ENCODE results near the gene ACO2. TPM values are rescaled to one million over a fixed set of nuclear protein-coding genes. Genes with fewer than 3 reads are reported as not detected.
A peak's percentile ranks its signal among the peaks of the same experiment; 100 is the strongest.

Gene ACO2
- total and polyA plus RNA-seq, 2 of the 13 experiments (the other 11 are each of a cell fraction or from before 2014, with no cell fraction given) = 19.2 to 45.6 TPM

- 0 out of 2 replicates have a peak, but pooled peaks have one; percentile 41 for TF ChIP-seq KLF13 (CRISPR knock-in tag; IDR thresholded peaks at IDR 0.05)
- TF ChIP-seq XBP1 (CRISPR knock-in tag; IDR thresholded peaks at IDR 0.05) = no peak
- TF ChIP-seq ZBTB21 (CRISPR knock-in tag; IDR thresholded peaks at IDR 0.05) = no peak
- no peak for TF ChIP-seq ZNF749 (CRISPR knock-in tag; IDR thresholded peaks at IDR 0.05; ENCODE audit: borderline replicate concordance)
- TF ChIP-seq ZNF598 (CRISPR knock-in tag; IDR thresholded peaks at IDR 0.05; ENCODE audit: borderline replicate concordance) = no peak
- no peak for TF ChIP-seq MIER2 (CRISPR knock-in tag; IDR thresholded peaks at IDR 0.05)
- peak; percentile 48; the same call in 1 of the 2 replicates for TF ChIP-seq ZNF564 (CRISPR knock-in tag; IDR thresholded peaks at IDR 0.05)
- TF ChIP-seq SALL2 (CRISPR knock-in tag; IDR thresholded peaks at IDR 0.05) = no peak
- TF ChIP-seq ZNF280B (CRISPR knock-in tag; IDR thresholded peaks at IDR 0.05; ENCODE audit: borderline replicate concordance) = 0 out of 2 replicates have a peak, but pooled peaks have one; percentile 1
- no peak for TF ChIP-seq ZNF563 (CRISPR knock-in tag; IDR thresholded peaks at IDR 0.05)
- TF ChIP-seq GMEB2 (CRISPR knock-in tag; IDR thresholded peaks at IDR 0.05; ENCODE audit: low read depth) = no peak
- peak; percentile 48; the same call in 1 of the 2 replicates for TF ChIP-seq UBTF (CRISPR knock-in tag; IDR thresholded peaks at IDR 0.05)
- TF ChIP-seq FOXK2 (IDR thresholded peaks at IDR 0.05) = no peak
- TF ChIP-seq ZMYM3 (CRISPR knock-in tag; IDR thresholded peaks at IDR 0.05) = no peak
- no peak for TF ChIP-seq ZNF619 (CRISPR knock-in tag; IDR thresholded peaks at IDR 0.05)
- TF ChIP-seq SAP130 (CRISPR knock-in tag; IDR thresholded peaks at IDR 0.05; ENCODE audit: low read depth) = peak; percentile 67; the same call in 1 of the 2 replicates
- peak; percentile 84 for TF ChIP-seq ZFY (CRISPR knock-in tag; IDR thresholded peaks at IDR 0.05)
- TF ChIP-seq REPIN1 (CRISPR knock-in tag; IDR thresholded peaks at IDR 0.05; ENCODE audit: borderline replicate concordance, low read depth) = no peak; the same call in 1 of the 2 replicates
- TF ChIP-seq GABPA (IDR thresholded peaks at IDR 0.05; ENCODE audit: low read depth, low read length) = no peak
- TF ChIP-seq GABPA (CRISPR knock-in tag; IDR thresholded peaks at IDR 0.05; ENCODE audit: low read depth) = peak; percentile 70
- TF ChIP-seq TFDP2 (CRISPR knock-in tag; IDR thresholded peaks at IDR 0.05) = peak; percentile 19; the same call in 1 of the 2 replicates
- TF ChIP-seq ZNF704 (CRISPR knock-in tag; IDR thresholded peaks at IDR 0.05; ENCODE audit: borderline replicate concordance) = peak; percentile 78; the same call in 1 of the 2 replicates
These were observed 24.4 kb upstream of the ACO2 start (continued) for GRCh38 chr22:41444360-41445128.

All from HepG2 (cell line).